Fibroblast of skin of scalp (primary cell): ENCODE data around the gene CYP4V2.
A peak's percentile ranks its signal among the peaks of the same experiment; 100 is the strongest.

ENCODE experiments used
- DNase-seq: peaks from one replicate; pipeline ENCODE4 v3.0.0-alpha.2; 2013

Gene CYP4V2

GRCh38 chr4:186189656-186190055, 1.7 kb upstream of the CYP4V2 start:
- DNase-seq = no peak

- no peak for DNase-seq
These were observed 677 bp upstream of the CYP4V2 start for GRCh38 chr4:186190581-186191199.

GRCh38 chr4:186192066-186192612, 772 bp downstream of the CYP4V2 start:
- peak; percentile 36 for DNase-seq

GRCh38 chr4:186193851-186194250, 2.5 kb downstream of the CYP4V2 start:
- DNase-seq = no peak

GRCh38 chr4:186196063-186196462, 4.7 kb downstream of the CYP4V2 start:
- DNase-seq = no peak

- no peak for DNase-seq
These were observed 9.1 kb downstream of the CYP4V2 start for GRCh38 chr4:186200516-186200915.

- DNase-seq = no peak
These were observed 9.6 kb downstream of the CYP4V2 start for GRCh38 chr4:186201010-186201409.

GRCh38 chr4:186201535-186202230, 10.3 kb downstream of the CYP4V2 start:
- peak; percentile 14 for DNase-seq

GRCh38 chr4:186202490-186203140, 11.2 kb downstream of the CYP4V2 start:
- DNase-seq = no peak

GRCh38 chr4:186203406-186203805, 12.0 kb downstream of the CYP4V2 start:
- DNase-seq = no peak

GRCh38 chr4:186204103-186204559, 12.8 kb downstream of the CYP4V2 start:
- peak; percentile 51 for DNase-seq

- no peak for DNase-seq
These were observed 13.3 kb downstream of the CYP4V2 start for GRCh38 chr4:186204686-186205085.

- no peak for DNase-seq
These were observed 13.8 kb downstream of the CYP4V2 start for GRCh38 chr4:186205156-186205555.

GRCh38 chr4:186216465-186217024, 25.2 kb downstream of the CYP4V2 start:
- peak; percentile 11 for DNase-seq

GRCh38 chr4:186217733-186218293, 26.4 kb downstream of the CYP4V2 start:
- no peak for DNase-seq

- no peak for DNase-seq
These were observed 30.3 kb downstream of the CYP4V2 start for GRCh38 chr4:186221624-186222023.

GRCh38 chr4:186225848-186226247, 34.5 kb downstream of the CYP4V2 start:
- no peak for DNase-seq

GRCh38 chr4:186226521-186227189, 35.3 kb downstream of the CYP4V2 start:
- DNase-seq = no peak

- DNase-seq = peak; percentile 16
These were observed 35.9 kb downstream of the CYP4V2 start, which contains the start of gene KLKB1 for GRCh38 chr4:186227221-186227620. Gene KLKB1, plus strand, starts transcription at chr4:186227507. Its CDS starts 689 bp downstream, at chr4:186228196.

GRCh38 chr4:186227744-186228513, 36.6 kb downstream of the CYP4V2 start:
- no peak for DNase-seq

GRCh38 chr4:186228514-186228894, 37.1 kb downstream of the CYP4V2 start:
- no peak for DNase-seq
